GM19324 (cell line): ENCODE data around the gene UMODL1.
"Not testable (repeated sequence)": the region's sequence is repeated elsewhere in the genome, so short reads cannot be mapped to it uniquely, and the experiment has no call there.

ENCODE experiments used
- ATAC-seq: cut with Tn5 transposase; IDR thresholded peaks from one replicate; pipeline ENCODE4 v1.9.1; 2021; ENCODE audit warnings: mild to moderate bottlenecking, moderate library complexity; ENCODE audit not compliant: unreplicated experiment, low FRiP score

UMODL1 gene

GRCh38 chr21:42111811-42112210 lies 40.7 kb downstream of the UMODL1 start:
- ATAC-seq: no peak

GRCh38 chr21:42112238-42112637 lies 41.1 kb downstream of the UMODL1 start:
- ATAC-seq: no peak

- no peak for ATAC-seq
Observed at GRCh38 chr21:42112857-42113256, 41.7 kb downstream of the UMODL1 start.

- ATAC-seq: no peak
Observed at GRCh38 chr21:42113926-42114409, 42.9 kb downstream of the UMODL1 start.

GRCh38 chr21:42114646-42115045 lies 43.5 kb downstream of the UMODL1 start:
- ATAC-seq: no peak

GRCh38 chr21:42115136-42115683 lies 44.1 kb downstream of the UMODL1 start:
- ATAC-seq: no peak

- ATAC-seq: not testable (repeated sequence)
Observed at GRCh38 chr21:42116551-42116950, 45.4 kb downstream of the UMODL1 start.

GRCh38 chr21:42117229-42117966 lies 46.3 kb downstream of the UMODL1 start:
- no peak for ATAC-seq

- ATAC-seq: no peak
Observed at GRCh38 chr21:42117967-42118780, 47.1 kb downstream of the UMODL1 start.

- no peak for ATAC-seq
Observed at GRCh38 chr21:42118901-42119300, 47.8 kb downstream of the UMODL1 start.

- ATAC-seq: no peak
Observed at GRCh38 chr21:42120101-42120902, 49.2 kb downstream of the UMODL1 start.

GRCh38 chr21:42120903-42121535 lies 49.9 kb downstream of the UMODL1 start:
- ATAC-seq: no peak

GRCh38 chr21:42121794-42122193 lies 50.7 kb downstream of the UMODL1 start:
- no peak for ATAC-seq

GRCh38 chr21:42122398-42122797 lies 51.3 kb downstream of the UMODL1 start:
- no peak for ATAC-seq

GRCh38 chr21:42122808-42123207 lies 51.7 kb downstream of the UMODL1 start:
- no peak for ATAC-seq

- no peak for ATAC-seq
Observed at GRCh38 chr21:42123219-42123908, 52.2 kb downstream of the UMODL1 start.

- ATAC-seq: no peak
Observed at GRCh38 chr21:42124081-42124480, 53.0 kb downstream of the UMODL1 start.

GRCh38 chr21:42124826-42125570 lies 53.9 kb downstream of the UMODL1 start:
- ATAC-seq: no peak
